ENCODE measurements around the gene RNASEH2B. TPM values are rescaled to one million over a fixed set of nuclear protein-coding genes. Genes with fewer than 3 reads are reported as not detected.

The RNASEH2B gene
- total RNA-seq, 1 experiment from 2014 or later: 53.3 TPM

GRCh38 chr13:50940509-50940908 is 30.9 kb downstream of the RNASEH2B start:
- no peak for DNase-seq (ENCODE audit: low spot score)

DNA sequence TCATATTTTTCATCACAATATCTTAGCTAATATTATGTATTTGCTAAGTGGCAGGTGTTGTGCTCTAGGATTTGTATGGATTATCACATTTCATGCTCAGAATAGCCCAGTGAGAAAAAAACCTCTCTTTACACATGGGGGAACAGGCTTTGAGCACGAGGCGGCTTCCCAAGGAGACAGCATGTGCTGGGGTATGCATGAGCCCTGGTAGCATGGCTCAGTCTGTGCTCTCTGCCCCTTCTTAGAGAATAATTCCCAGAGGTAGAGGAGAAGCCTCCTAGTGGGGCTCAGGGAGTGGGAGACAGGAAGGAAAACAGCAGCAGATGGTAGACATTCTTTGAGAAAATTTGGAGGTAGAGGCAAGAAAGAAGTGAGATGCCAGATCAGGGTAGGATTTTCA is 31.6 kb downstream of the RNASEH2B start:
- DNase-seq (ENCODE audit: low spot score): no peak

DNA sequence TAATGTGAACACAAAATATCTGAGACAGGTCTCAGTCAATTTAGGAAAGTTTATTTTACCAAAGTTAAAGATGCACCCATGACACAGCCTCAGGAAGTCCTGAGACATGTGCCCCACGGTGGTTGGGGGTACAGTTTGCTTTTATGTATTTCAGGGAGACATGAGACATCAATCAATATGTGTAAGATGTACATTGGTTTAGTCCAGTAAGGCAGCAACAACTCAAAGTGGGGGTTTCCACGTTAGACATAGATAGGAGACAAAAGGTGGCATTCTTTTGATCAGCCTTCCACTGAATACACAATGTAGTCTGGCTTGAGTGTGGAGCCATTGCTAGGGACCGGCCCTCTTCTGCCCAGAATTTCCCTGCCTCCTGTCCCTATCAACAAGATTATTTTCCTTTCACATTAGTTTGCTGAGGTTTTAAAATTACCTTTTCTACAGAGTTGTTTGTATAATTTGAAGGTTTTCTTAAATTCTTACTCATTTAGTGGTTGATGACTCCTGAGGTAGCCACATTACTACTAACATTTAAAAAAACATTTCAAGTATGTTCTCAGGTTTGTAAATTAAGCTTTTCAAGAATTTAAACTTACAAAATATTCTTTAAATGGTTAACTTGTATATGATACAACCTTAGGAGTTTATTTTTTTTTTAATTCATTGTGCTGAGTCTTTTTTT is 33.2 kb downstream of the RNASEH2B start:
- DNase-seq (ENCODE audit: low spot score): no peak

GRCh38 chr13:50945669-50946068 is 36.1 kb downstream of the RNASEH2B start:
- DNase-seq (ENCODE audit: low spot score): no peak

GRCh38 chr13:50948601-50949000 is 39.0 kb downstream of the RNASEH2B start:
- DNase-seq (ENCODE audit: low spot score): no peak

GRCh38 chr13:50950849-50951248 is 41.3 kb downstream of the RNASEH2B start:
- no peak for DNase-seq (ENCODE audit: low spot score)

DNA sequence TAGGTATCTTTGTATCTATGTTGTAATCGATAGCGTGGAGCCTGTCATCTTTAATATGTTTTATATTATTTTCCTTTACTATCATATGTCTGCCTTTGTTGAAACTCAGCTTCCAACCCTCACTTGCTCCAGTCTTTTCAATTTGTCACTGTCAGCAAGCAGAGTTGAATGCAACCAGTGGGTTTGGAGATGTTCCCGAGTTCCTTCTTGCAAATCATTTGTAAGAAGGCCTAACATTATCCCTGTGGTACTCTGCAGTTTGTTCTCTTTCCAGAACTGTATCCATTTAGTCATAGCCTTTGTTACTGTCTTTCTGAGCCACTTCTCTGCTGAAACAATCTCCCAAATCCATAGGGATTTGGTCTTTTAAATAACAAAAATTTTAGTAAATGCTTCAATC is 41.8 kb downstream of the RNASEH2B start:
- DNase-seq (ENCODE audit: low spot score): no peak

GRCh38 chr13:50955241-50955640 is 45.6 kb downstream of the RNASEH2B start:
- no peak for DNase-seq (ENCODE audit: low spot score)

DNA sequence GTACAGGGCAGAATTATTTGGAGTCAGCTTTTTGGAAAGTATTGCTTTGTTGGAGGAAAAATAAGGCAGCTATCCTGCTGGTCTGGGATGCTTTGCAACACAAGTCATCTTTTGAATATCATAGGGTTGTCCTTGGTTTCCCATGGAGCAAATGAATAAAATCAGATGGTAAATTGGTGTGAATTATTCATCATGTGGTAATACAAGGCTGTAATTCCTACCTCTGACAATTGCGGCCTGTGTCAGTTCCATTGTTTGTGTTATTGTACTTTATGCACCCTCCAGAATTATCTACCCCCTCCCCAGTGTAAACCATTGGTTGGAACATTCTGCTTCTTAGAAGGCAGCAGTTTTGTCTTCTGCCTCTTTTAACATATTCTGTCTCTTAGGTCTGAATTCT is 46.2 kb downstream of the RNASEH2B start:
- no peak for DNase-seq (ENCODE audit: low spot score)

DNA sequence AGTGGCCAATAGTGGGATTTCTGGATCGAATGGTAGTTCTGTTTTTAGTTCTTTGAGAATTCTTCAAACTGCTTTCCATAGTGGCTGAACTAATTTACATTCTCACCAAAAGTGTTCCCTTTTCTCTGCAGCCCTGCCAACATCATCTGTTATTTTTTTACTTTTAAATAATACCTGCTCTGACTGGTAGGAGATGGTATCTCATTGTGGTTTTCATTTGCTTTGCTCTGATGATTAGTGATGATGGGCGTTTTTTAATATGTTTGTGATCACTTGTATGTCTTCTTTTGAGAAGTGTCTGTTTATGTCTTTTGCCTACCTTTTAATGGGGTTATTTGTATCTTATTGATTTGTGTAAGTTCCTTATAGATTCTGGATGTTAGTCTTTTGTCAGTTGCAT is 48.0 kb downstream of the RNASEH2B start:
- DNase-seq (ENCODE audit: low spot score): no peak

DNA sequence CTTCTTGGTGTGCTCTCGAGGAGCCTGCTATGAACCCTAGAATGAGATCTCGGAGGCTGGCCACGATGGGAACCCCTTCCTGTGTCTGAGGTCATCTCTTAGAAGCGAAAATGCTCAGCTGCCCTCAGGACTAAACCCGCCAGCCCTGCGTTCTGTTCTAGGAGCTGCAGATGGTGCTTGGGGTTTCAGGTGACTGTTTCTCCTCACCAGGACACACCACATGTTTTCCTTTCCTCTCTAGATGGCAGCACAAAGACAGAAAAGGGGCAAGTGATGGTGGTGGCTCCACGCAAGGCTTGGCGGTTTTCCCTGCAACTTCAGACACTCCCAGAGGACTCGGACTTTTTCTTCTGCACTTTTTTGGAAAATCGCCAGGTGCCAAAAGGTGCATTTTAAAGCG is 60.1 kb downstream of the RNASEH2B start:
- no peak for DNase-seq (ENCODE audit: low spot score)

- no peak for DNase-seq (ENCODE audit: low spot score)
Observed at GRCh38 chr13:50970956-50971355, 61.4 kb downstream of the RNASEH2B start.

DNA sequence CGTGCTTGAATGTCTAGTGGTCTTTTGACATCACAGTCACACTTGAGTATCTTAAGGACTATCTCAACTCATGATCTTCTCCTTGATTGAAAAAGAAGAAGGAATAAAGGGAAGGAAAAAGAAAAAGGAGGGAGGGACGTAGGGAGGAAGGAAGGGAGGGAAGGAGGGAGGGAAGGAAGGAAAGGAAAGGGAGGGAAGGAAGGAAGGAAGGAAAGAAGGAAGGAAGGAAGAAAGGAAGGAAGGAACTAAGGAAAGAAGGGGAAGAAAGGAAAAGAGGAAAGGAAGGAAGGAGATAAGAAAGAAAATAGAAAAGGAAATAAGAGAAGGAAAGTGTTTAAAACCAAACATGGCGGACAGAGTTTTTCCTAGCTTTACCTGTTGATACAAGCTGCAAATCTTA is 64.7 kb downstream of the RNASEH2B start:
- no peak for DNase-seq (ENCODE audit: low spot score)

DNA sequence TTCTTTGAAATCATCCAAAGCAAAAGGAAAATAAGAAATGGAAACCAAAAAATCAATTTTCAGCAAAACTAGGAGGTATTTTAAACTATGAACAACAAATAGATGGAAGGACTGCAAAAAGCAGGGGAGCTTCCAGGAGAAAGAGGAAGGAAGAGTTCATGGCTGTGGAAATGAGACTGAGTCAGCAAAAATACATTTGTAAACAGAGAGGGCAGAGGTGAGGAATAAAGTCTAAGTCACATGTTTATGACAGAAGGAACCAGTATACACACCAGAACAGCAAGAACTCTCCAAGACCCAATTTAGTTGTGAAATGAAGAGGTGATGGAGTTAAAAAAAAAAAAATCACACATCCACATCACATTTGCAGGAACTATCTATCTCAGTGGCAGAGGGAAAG is 69.6 kb downstream of the RNASEH2B start:
- DNase-seq (ENCODE audit: low spot score): no peak

DNA sequence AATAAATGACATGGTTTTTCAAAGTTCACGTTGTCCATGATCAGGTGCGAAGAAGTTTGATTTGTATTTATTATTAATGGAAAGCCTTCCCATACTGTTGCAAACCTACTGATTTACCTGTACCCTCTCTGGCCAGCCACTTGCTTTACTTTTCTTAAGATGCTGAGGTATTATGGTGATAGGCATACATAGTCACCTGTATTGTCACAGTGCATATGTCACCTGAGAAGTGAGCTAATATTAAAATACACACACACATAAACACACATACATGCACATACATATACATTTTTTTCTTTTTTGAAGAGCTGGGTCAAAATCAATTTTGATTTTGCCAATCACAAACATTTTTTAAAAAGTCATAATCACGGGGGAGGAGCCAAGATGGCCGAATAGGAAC is 72.1 kb downstream of the RNASEH2B start:
- DNase-seq (ENCODE audit: low spot score): no peak

DNA sequence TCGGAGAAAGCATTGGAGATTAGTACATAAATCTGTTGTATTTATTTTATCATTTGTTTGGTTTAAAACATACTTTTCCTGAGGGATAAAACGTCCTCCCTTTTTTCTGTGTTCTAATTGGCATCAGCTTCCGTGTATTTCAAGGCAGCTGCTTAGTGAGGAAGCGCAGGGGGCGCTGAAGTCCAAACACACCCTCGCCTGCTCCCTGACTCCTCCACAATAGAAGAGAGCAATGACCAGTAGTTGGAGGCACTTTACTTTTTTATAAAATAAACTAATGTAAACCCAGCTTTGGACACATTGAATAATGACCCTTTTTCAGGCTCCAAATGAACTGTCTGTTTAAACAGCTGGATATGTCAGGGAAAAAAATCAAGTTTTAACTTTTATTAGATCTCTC is 79.9 kb downstream of the RNASEH2B start:
- DNase-seq (ENCODE audit: low spot score): no peak

DNA sequence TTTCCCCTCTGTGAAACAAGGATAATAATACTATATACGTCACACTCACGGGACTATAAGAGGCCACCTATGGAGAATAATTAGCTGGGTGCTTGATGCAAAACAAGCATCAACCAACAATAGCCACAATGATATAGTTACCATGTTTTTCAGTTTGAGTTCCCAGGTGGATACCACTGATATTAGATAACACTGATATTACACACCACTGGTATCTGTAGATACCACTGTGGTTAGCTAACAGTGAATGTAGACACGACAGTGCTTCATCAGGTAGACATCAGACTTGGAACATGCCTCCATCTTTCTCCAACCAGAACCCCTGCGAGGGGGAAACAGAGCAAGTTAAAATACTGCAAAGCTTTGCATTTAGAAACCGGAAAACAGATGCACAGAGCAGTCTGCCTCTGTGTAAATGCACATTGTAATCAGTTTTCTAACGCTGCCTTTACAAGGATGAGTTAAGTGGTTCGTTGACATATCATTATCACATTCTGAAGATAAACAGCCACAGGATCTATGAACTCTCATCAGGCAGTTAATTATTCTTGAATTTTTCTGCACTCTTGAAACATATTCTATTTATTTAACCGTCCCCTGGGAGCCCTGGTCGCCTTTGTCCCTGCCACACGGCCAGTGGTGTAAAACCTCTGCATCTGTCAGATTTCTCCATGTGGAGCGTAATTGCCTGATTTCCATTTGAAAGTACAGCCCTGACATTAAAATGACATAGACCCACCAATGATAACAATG is 80.7 kb downstream of the RNASEH2B start:
- DNase-seq (ENCODE audit: low spot score): no peak

GRCh38 chr13:50990818-50991506 is 81.4 kb downstream of the RNASEH2B start:
- no peak for DNase-seq (ENCODE audit: low spot score)

DNA sequence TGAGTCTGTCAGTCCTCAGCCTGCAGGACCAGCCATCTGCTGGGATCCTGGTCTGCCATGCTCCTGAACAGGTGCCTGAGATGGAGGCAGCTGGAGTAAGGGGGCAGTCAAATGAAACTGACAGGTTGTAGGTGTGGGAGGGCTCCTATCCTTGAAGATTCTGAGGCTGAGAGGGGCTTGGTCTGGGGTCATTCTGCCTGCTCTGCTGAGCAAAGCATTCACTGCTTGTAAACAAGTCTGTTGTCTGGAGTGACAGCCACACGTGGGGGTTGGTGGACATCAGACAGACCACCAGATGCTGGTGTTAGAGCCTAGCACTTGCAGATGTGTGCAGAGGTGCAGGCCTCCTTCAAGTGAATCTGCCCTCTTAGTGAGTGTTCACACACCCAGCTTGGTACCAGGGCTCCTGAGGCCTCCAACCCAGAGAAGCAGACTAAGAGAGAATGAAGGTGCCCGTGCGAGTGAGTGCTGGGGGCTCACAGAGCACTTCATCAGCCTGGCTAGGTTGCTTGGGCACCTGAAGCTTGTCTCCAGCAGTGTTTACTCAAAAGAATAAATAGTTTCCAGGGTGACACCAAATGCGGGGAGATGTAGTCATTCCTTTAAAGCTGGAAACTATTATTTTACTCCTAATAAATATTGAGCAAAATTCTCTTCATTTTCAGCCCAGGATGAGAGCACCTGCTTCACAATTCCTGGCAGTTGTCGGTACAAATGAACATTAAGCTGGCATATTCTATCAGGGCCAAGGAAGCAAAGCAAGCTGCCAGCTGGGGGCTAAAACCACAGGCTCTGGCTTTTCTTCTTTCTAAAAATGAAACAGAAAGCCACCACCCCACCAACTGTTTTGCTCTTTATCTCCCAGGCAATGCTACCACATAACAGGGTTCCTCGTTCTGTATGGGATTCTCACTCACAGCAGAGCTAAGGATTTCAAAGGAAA is 82.3 kb downstream of the RNASEH2B start:
- no peak for DNase-seq (ENCODE audit: low spot score)

DNA sequence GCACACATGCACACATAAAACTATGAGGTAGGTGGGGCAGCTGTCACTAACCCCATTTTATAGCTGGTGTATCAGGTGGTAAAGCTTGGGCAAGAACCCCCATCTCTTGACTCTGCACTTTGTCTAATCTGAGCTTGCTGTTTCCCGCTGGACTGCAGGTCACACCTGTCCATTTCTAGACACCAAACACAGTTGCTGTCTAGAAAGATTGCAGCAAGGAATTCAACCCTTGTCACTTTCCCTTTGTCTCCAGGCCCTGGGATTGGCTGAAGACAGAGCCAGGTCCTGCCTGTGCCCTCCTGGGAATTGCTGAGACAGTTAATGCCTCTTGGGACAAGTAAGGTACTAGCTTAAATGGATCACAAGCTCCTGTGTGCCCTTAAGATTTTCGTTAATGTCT is 83.8 kb downstream of the RNASEH2B start:
- DNase-seq (ENCODE audit: low spot score): no peak

DNA sequence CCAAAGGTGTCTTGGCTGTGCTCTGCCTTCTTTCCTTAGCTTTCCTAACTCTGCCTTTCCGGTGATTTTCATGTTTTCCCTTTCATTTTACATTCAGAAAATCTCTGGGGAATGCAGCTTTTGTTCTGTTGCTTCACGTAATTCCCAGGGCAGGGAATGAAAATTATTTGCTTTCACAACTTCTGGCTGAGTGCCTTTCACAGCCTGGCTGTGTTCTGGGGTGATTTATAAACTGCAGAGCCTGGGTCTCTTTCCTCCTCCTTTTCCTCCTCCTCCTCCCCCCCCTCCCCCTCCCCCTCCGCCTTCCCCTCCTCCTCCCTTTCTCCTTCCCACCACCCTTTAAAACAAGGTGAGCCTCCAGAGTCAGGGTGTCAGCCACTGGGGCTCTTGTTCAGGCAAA is 84.3 kb downstream of the RNASEH2B start:
- no peak for DNase-seq (ENCODE audit: low spot score)

- DNase-seq (ENCODE audit: low spot score): no peak
Observed at GRCh38 chr13:50994651-50995050, 85.1 kb downstream of the RNASEH2B start.
